Upper lobe of left lung (tissue), 4 donors: ENCODE results near the gene MIB1.

Experiments
- CTCF ChIP-seq, 6 experiments: fragments of 450-650 bp in 4 of 6; fragments of 200-600 bp in 2 of 6; sonication (generic) in 2 of 6; IDR thresholded peaks; one replicate each; pipeline ENCODE4 v1.5.1; 2016 to 2019; ENCODE audit warnings: antibody characterized with exemption in 6 of 6
- POLR2A ChIP-seq, 4 donors: fragments of 450-650 bp; IDR thresholded peaks; one replicate each; pipeline ENCODE4 v1.5.1; 2016 to 2017; ENCODE audit warnings: antibody characterized with exemption in 4 of 4, mild to moderate bottlenecking in 2 of 4
- POLR2AphosphoS5 ChIP-seq, 2 donors: sonication (generic); formaldehyde crosslinking; IDR thresholded peaks; one replicate each; pipeline ENCODE4 v1.5.1; 2017; ENCODE audit warnings: antibody characterized with exemption in 2 of 2

GRCh38 chr18:21743166-21743832, 2.7 kb downstream of the MIB1 start:
- no peak for TF ChIP-seq CTCF (IDR thresholded peaks at IDR 0.05)
- TF ChIP-seq POLR2AphosphoS5 (IDR thresholded peaks at IDR 0.05): no peak
- no peak for TF ChIP-seq POLR2A (IDR thresholded peaks at IDR 0.05)
